Placental pericyte (primary cell): ENCODE data around the gene CSTF1. TPM values are rescaled to one million over a fixed set of nuclear protein-coding genes. Genes with fewer than 3 reads are reported as not detected.

Experiments
- total RNA-seq: library from RNA; depleted of rRNA; stranded (reverse); fragments of >200 nt; gene quantifications from 2 replicates; pipeline ENCODE4 v1.2.3, GENCODE V29; 2012

Gene CSTF1
- 26.7 and 44.5 TPM in 2 replicates for total RNA-seq

GRCh38 chr20:56392132-56392880, at the start of gene CSTF1, which contains the start of gene AURKA:
CSTF1 (plus strand) TSS chr20:56392645; CDS start chr20:56395553, 2,908 bp downstream.
AURKA (minus strand) TSS chr20:56392215; CDS start chr20:56388197, 4,018 bp downstream.

GRCh38 chr20:56358600-56359211, 33.7 kb upstream of the CSTF1 start, which contains the start of gene FAM210B:
FAM210B (plus strand) TSS chr20:56358974; CDS start chr20:56359006, 32 bp downstream.

GRCh38 chr20:56411759-56412472, 19.5 kb downstream of the CSTF1 start, which contains the start of gene CASS4:
CASS4 (plus strand) TSS chr20:56412260; CDS start chr20:56412459, 199 bp downstream.

Other genes with a start within 250 kb of the CSTF1 start
- not detected in 2 replicates for gene MC3R, start 143.9 kb upstream of the CSTF1 start, total RNA-seq
- gene FAM210B, start 33.7 kb upstream of the CSTF1 start, total RNA-seq = 32.0 and 41.2 TPM in 2 replicates
- 3.7 and 102 TPM in 2 replicates for gene AURKA, start 430 bp upstream of the CSTF1 start, total RNA-seq
- gene CASS4, start 19.6 kb downstream of the CSTF1 start, total RNA-seq = under 0.01 and 8.9 TPM in 2 replicates
- 62.6 and 73.3 TPM in 2 replicates for gene RTF2, start 76.0 kb downstream of the CSTF1 start, total RNA-seq
- not detected in 2 replicates for gene FAM209A, start 132.1 kb downstream of the CSTF1 start, total RNA-seq
- gene FAM209B, start 140.6 kb downstream of the CSTF1 start, total RNA-seq = not detected in 2 replicates
- gene TFAP2C, start 236.7 kb downstream of the CSTF1 start, total RNA-seq = 0.44 and 27.3 TPM in 2 replicates